HL-60 (cell line): ENCODE measurements around the gene ATP1A3.

Experiments
- GABPA ChIP-seq: IDR thresholded peaks from 2 replicates; pipeline ENCODE4 v1.6.1; 2012; ENCODE audit warnings: low read depth
- POLR2AphosphoS5 ChIP-seq: IDR thresholded peaks from 2 replicates; pipeline ENCODE4 v1.6.1; 2012; ENCODE audit warnings: low read depth
- SPI1 ChIP-seq: IDR thresholded peaks from 2 replicates; pipeline ENCODE4 v1.6.1; 2012; ENCODE audit warnings: low read depth, mild to moderate bottlenecking, borderline replicate concordance
- TF ChIP-seq, protein P1 (sequence below): IDR thresholded peaks from one replicate; pipeline ENCODE4 v1.5.1; 2011; ENCODE audit warnings: low read length, control low read depth, inconsistent platforms; ENCODE audit not compliant: insufficient read depth
- TF ChIP-seq, protein P2 (sequence below): IDR thresholded peaks from 2 replicates; pipeline ENCODE4 v1.6.1; 2012; ENCODE audit warnings: low read depth; ENCODE audit not compliant: insufficient replicate concordance

DNA sequence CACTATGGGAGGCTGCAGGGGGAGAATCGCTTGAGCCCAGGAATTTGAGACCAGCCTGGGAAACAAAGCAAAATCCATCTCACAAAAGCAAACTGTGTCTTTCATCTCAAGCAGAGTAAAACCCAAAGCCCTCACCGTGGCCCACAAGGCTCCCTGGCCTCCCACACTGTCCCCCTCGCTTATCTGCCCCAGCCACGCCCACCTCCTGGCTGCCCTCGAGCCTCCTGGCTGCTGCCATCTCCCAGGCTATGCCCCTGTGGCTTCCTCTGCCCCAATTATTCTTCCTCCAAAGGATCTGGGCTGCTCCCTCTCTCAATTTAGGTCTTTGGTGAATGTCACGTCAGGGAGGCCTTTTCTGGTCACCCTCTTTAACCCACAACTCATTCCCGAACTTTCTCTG, 38.5 kb downstream of the ATP1A3 start:
- TF ChIP-seq, protein P1, sequence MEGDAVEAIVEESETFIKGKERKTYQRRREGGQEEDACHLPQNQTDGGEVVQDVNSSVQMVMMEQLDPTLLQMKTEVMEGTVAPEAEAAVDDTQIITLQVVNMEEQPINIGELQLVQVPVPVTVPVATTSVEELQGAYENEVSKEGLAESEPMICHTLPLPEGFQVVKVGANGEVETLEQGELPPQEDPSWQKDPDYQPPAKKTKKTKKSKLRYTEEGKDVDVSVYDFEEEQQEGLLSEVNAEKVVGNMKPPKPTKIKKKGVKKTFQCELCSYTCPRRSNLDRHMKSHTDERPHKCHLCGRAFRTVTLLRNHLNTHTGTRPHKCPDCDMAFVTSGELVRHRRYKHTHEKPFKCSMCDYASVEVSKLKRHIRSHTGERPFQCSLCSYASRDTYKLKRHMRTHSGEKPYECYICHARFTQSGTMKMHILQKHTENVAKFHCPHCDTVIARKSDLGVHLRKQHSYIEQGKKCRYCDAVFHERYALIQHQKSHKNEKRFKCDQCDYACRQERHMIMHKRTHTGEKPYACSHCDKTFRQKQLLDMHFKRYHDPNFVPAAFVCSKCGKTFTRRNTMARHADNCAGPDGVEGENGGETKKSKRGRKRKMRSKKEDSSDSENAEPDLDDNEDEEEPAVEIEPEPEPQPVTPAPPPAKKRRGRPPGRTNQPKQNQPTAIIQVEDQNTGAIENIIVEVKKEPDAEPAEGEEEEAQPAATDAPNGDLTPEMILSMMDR = no peak
- TF ChIP-seq GABPA (no peak), SPI1 (no peak), POLR2AphosphoS5 (no peak)
- TF ChIP-seq, protein P2, sequence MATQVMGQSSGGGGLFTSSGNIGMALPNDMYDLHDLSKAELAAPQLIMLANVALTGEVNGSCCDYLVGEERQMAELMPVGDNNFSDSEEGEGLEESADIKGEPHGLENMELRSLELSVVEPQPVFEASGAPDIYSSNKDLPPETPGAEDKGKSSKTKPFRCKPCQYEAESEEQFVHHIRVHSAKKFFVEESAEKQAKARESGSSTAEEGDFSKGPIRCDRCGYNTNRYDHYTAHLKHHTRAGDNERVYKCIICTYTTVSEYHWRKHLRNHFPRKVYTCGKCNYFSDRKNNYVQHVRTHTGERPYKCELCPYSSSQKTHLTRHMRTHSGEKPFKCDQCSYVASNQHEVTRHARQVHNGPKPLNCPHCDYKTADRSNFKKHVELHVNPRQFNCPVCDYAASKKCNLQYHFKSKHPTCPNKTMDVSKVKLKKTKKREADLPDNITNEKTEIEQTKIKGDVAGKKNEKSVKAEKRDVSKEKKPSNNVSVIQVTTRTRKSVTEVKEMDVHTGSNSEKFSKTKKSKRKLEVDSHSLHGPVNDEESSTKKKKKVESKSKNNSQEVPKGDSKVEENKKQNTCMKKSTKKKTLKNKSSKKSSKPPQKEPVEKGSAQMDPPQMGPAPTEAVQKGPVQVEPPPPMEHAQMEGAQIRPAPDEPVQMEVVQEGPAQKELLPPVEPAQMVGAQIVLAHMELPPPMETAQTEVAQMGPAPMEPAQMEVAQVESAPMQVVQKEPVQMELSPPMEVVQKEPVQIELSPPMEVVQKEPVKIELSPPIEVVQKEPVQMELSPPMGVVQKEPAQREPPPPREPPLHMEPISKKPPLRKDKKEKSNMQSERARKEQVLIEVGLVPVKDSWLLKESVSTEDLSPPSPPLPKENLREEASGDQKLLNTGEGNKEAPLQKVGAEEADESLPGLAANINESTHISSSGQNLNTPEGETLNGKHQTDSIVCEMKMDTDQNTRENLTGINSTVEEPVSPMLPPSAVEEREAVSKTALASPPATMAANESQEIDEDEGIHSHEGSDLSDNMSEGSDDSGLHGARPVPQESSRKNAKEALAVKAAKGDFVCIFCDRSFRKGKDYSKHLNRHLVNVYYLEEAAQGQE = no peak
